Activated CD8-positive, alpha-beta memory T cell treated with anti-CD3 and anti-CD28 coated beads, Interleukin-2, amount 50 U/mL, for 4 hours (primary cell): ENCODE data around the gene PRAMEF1.
"Not testable (repeated sequence)": the region's sequence is repeated elsewhere in the genome, so short reads cannot be mapped to it uniquely, and the experiment has no call there.

ENCODE experiments used
- DNase-seq: peaks from one replicate; pipeline ENCODE4 v3.0.0-alpha.2; 2020

PRAMEF1 gene, protein sequence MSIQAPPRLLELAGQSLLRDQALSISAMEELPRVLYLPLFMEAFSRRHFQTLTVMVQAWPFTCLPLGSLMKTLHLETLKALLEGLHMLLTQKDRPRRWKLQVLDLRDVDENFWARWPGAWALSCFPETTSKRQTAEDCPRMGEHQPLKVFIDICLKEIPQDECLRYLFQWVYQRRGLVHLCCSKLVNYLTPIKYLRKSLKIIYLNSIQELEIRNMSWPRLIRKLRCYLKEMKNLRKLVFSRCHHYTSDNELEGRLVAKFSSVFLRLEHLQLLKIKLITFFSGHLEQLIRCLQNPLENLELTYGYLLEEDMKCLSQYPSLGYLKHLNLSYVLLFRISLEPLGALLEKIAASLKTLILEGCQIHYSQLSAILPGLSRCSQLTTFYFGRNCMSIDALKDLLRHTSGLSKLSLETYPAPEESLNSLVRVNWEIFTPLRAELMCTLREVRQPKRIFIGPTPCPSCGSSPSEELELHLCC

DNA sequence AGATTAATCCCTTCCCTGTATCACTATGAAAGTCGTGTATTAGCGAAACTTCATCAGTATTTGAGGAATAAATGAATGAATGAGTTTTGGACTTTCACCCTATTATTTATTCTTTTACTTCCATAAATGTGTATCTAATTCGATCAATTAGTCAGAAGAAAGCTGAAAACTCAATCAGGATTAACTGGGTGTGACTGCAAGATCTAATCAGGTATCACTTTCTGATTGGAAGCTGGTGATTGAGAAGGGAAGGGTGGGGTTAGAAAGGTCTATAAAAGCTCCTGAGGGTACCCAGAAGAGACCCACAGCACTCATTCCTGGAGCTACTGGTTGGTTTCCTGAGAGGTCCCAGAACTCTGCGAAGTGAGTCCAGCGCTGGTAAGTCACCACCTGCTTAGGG, at the start of gene PRAMEF1:
Gene PRAMEF1, plus strand, starts transcription at position 301 of the 400 bp plus-strand sequence. CDS start 1,831 bp downstream, outside the sequence.
- not testable (repeated sequence) for DNase-seq

DNA sequence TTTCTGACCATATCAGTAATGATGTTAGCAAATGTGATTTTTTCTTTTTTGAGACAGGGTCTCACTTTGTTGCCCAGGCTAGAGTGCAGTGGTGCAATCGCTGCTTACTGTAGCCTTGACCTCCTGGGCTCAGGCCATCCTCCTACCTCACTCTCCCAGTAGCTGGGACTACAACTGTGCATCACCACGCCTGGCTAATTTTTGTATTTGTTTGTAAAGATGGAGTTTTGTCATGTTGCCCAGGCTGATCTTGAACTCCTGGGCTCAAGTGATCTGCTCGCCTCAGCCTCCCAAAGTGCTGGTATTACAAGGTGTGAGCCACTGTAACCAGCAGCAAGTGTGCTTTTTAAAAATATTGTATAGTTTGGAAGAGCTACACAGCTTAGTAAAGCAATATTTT, 49.3 kb upstream of the PRAMEF1 start:
- DNase-seq = no peak

DNA sequence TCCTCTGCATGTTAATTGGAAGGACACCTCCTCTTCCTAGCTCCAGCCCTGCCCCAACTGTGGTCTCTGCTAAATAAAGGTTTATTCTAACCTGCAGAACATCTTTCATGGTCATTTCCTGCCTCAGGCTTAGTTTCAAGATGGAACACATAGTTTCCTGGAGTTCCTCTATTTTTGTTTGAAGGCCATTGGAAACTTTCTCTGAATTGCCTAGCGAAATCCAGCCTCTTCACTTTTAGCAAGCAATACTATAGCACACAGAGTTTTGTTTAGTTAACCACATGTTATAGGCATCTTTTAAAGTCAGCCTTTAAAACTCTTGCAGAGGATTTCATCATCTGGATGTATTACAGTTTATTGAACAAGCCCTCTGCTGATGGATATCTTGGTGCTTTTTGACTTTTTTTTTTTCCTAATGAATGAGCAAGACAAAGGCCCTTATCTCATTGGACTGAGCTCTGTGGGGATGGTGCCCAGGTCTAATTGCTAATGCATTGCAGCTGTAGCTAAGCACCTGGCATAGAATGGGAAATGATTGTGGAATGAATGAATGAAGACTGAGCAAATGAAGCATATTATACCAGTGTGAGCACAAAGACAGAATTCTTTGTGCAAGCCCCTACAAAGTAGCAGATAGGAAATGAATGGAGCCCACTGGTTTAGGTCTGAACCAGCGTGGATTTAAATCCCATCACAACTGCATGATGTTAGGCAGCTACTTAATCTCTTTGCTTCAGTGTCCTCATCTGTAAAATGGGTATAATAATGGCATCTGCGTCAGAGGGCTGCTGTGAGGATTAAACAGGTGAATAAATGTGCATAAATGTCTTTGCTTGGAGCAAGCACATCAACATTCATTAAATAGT, 45.8 kb upstream of the PRAMEF1 start:
- no peak for DNase-seq

DNA sequence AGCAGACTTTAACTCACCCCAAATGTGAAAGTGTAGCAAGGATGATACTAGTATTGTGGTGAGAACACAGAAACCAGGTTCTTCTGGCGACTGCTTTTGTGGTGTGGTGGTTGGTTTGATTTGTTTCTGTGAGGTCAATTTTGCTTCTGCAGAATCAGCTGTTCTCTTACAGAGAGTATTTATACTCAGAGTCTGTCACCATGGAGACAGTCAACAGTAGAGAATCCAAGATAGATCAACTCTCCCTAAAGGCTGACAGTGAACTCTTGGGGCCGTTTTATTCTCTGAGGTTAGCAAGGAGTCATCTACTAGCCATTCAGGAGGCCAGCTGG, 45.2 kb upstream of the PRAMEF1 start, which contains the start of gene CFAP107:
Gene CFAP107, plus strand, starts transcription at position 209 of the 332 bp plus-strand sequence. CDS start 231 bp downstream, outside the sequence.
- DNase-seq = no peak

DNA sequence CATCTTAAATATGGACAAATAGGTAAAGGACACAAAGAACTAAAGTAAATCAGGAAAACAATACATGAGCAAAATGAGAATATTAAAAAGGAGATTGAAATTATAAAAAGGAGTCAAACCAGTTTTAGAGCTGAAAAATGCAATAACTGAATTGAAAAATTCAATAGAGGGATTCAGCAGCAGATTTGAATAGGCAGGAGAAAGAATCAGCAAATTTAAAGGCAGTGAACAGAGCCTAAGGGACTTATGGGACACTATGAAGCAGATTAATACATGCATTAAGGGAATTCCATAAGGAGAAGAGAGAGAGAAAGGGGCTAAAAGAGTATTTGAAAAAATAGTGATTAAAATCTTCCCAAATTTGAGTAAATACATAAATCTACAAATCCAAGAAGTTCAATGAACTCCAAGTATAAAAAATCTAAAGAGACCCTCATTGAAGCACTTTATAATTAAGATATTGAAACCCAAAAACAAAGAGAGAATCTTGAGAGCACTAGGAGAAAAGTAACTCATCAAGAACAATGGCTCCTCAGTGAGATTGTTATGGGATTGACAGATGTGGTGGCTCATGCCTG, 42.3 kb upstream of the PRAMEF1 start:
- no peak for DNase-seq

DNA sequence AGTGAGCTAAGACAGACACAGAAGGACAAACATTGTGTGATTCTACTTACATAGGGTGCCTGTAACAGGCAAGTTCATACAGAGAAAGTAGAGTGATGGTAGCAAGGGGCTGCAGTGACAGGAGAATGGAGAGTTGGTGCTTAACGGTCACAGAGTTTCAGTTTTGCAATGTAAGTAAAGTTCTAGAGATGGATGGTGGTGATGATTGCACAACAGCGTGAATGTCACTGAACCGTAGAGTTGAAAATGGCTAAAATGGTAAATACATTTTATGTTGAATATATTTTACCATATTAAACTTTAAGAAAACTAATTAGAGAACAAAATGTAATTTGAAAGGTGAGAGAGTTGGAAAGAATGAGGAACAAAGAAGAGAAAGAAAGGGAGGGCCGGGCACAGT, 36.5 kb upstream of the PRAMEF1 start:
- no peak for DNase-seq

DNA sequence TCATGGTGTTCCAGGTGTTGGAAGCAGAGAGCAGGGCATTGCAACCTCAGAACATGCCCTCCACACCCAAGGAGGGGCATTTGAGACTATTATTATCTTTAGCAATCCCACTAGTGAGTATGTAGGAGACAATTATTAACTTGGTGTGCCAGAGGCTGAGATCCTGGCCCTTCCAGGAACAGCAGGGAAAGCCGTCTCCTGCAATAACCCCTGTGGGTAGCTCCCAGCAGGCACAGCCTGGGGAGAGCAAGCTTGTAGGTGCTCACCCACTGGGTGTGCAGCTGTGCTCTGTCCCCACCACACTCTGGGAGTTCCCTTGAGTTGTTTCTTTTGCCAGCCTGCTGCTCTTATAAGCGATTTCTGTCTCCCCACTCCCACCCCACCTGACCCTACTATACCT, 34.9 kb upstream of the PRAMEF1 start:
- no peak for DNase-seq

DNA sequence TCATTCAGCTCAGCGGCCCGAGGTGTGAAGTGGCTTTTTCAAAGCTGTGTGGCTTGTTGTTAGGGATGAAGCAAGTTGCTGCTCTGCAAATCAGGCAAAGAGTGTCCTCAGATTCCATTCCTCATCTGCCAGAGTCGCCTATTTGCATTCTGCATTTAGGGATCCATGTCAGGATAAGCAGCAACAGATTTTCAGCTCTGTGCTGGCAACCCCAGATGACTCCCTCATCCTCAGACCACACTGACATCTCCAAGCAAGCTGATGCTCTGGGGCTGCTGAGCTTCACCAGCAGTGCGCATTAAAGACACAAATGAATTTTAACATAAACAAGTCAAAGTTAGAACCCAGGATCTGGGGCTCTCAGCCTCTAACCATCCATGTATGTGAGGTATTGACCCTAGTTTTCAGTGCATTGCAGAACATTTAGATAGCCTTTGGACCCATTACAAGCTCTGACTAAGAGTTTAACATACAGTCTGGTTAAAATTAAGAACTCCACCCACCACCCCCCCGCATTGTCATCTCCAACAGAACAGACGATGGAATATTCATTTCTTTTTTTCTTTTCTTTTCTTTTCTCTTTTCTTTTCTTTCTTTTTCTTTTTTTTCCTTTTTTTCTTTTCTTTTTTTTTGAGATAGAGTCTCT, 34.3 kb upstream of the PRAMEF1 start:
- no peak for DNase-seq

DNA sequence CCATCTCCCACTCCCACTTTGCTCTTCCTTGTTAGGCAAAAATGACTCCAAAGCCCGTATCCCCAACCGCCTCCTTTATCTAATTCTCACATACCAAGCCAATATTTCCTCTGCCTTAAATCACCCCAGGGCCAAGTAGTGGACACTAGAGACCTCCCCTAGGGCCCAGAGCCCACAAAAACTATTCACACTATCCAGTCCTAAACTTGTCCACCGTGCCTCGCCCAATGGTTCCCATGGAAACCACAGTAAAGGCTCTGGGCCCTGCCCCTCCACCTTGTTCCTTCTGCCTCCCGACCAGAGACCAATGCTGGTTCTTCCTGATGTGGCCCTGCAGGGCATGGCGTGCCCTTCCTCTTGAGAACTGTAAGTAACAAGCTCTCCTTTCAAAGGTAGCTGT, 33.4 kb upstream of the PRAMEF1 start:
- no peak for DNase-seq

DNA sequence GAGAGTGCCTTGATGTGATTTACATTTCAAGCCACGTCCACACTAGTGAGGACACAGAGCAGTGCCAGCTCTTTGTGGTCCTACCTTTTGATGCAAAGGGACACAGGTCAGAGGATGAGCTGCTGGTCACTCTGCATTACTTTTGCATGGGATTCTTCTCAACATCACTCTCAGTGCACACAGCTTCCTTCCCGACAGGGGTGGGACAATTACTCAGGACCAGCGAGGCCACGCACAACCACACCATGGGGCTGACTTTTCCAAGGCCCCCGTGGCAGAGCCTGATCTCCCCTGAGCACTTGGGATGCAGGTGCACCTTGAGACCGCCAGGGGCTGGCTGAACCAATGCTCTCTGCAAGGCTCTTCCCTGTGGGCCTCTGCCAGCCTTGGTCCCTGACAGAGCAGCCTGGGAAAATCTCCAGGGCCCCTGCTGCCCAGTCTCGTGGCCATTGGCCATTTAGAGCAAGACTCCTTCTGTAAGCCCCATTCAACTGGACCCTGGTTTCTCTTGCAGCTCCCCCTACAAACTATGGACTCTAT, 30.9 kb upstream of the PRAMEF1 start:
- DNase-seq = no peak

DNA sequence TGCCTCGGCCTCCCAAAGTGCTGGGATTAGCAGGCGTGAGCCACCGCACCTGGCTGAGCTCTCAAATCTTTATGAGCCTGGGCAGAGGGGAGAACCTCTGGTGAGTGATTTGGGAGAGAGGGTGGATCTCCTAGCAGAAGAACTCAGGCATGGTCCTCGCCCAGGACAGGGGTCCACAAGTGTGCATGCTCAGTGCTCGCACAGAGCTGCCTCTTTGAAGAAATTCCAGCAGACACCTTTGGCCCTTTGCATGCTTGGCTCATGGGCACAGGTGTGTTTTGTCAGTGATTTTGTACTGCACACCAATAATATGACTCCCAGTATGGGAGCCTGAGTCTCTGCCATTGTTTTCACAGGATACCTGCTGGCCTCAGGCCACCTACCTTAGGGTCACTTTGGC, 29.4 kb upstream of the PRAMEF1 start:
- no peak for DNase-seq

DNA sequence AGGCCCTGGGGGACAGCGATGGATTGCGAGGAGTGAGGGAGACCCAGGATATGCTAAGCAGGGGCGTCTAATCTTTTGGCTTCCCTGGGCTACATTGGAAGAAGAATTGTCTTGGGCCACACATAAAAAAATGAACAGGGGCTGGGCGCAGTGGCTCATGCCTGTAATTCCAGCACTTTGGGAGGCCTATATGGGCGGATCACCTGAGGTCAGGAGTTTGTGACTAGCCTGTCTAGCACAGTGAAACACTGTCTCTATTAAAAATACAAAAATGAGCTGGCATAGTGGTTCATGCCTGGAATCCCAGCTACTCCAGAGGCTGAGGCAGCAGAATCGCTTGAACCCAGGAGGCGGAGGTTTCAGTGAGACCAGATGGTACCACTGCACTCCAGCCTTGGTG, 28.4 kb upstream of the PRAMEF1 start:
- DNase-seq = no peak

DNA sequence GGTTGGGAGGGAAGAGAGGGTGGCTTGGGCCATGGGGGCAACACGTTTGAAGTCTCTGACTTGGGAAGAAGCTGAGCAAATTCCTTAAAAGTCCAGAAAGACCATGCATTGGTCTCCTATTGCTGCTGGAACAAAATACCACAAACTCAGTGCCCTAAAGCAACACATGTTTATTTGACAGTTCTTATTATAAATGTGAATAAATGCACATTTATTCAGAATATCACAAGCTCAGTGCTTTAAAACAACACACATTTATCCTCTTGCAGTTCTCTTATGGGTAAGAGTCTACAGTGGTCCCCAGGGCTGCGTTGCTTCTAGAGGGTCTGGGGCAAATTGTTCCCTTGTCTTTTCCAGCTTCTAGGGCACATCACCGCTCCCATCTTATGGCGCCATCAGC, 27.7 kb upstream of the PRAMEF1 start:
- no peak for DNase-seq

DNA sequence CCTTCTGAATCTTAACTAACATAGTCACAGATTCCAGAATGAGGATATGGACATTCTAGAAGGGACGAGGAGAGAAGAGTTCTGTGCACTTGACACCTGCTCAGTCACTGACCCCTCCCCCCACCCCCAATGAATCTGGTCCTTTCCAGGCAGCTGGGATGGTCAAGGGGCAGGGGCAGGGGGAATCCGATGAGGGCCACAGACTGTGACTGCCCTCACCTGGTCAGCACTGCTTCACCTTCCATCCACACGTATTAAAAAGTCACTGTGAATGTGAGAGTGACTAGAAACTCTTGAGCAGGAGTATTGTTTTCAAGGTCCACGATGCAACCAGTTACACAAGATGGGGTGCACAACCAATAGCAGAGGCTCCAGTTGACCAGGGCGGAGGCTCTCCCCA, 27.2 kb upstream of the PRAMEF1 start:
- DNase-seq = no peak

DNA sequence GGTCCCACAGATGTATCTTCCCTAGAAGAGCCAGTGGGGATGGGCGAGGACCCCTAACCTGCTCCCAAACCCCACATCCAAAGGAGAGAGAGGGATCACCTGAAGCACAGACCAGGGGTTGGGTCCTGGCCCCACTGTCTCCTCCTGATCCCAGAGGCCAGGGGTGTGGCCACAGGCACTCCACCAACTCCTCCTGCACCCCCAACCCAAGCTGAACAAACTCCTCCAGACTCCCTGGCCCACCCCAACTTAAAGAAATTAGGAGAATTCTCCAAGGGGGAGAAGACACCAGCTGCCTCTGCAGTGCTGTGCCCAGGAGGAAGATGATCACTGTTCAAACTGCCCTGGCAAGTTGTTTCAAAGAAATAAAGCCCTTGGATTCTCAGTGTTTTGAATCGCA, 22.2 kb upstream of the PRAMEF1 start:
- DNase-seq = no peak

DNA sequence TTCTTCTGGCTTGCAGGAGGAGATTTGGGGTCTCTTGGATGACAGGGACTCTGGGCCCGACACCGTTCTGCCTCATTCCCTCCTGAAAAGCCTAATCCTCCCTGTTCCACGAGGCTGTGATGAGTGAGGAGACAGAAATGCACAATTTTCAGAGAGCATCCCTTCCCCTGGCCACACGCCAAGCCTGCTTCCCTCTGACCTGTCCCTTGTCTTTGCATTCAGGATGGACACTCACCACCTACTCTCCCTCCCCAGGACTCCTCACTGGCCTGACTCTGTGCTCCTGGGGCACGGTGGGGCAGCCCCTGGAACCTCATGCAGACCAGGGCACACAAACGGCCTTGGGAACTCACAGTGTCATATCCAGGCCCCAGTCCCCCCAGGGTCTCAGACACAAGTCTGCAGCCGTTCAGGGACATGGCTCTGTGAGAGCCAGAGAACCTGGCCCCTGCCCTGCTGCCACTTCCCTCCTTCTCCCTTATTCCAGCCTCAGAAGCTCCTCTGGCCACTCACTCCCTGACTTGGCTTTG, 21.2 kb upstream of the PRAMEF1 start:
- no peak for DNase-seq

DNA sequence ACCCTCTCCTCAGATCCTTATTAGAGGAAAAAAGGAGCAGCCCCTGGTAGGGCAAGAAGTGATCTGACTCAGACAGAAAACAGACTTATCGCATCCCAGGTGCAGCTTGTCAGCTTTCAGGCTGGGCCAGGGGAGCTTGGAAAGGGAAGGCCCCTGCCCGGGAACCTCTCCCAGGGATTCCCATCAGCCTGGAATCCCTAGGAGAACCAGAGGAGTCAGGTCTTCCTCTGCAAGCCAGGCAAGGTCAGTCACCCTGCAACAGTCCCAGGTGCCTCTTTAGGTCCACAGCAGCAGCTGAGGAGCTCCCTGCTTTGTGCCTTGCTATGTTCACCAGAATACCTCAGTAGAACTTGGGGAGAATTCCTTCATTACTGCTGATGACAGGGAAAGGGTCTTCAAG, 20.6 kb upstream of the PRAMEF1 start:
- no peak for DNase-seq

DNA sequence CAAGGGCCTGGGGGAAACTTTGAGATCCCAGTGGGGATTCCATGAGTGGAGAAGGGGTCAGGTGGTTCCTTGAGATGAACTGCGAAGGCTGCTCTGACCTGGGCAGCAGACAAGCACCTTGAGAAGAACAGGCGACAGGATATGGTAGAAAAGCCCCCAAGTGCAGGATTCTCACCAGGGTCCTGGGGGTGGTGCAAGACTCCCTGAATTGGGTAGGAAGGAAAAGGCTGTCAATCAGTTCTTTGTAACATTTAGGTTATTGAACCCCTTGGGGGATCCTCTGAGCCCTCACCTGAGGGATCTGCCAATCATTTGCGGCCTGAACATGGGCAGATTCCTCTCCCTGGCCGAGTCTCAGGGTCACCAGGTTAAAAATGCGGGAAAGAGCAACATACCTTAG, 20.0 kb upstream of the PRAMEF1 start:
- no peak for DNase-seq

DNA sequence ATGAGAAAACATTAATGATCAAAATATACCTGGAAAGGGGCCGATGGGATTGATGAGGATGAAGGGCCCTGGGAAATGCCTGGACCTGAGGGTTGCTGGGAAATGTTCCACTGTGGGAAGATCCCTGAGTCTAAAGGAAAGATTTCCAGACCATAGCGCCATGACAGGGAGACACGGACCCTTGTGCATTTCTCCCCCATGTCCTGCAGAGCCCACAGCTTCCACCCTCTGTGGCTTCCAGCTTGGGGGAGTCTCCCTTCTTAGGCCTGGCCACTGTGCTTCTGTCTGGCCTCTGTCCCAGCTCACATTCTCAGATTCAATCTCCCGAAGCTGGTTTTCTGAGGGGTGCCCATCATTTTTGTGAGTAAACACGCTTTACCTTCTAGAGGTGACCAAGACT, 18.7 kb upstream of the PRAMEF1 start:
- no peak for DNase-seq

DNA sequence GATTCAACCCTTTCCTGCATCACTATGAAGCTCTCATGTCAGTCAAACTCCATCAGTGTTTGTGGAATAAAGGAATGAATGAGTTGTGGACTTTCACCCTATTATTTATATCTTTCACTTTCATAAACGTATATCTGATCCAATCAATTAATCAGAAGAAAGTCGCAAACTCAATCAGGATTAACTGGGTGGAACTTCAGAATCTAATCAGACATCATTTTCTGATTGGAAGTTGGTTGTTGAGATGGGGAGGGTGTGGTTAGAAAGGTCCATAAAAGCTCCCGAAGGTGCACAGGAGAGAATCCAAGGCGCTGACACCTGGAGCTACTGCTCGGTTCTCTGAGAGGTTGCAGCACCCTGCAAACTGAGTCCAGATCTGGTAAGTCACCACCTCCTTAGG, 17.8 kb upstream of the PRAMEF1 start, which contains the start of gene PRAMEF12:
Gene PRAMEF12, plus strand, starts transcription at position 301 of the 400 bp plus-strand sequence. CDS start 1,130 bp downstream, outside the sequence.
- no peak for DNase-seq

DNA sequence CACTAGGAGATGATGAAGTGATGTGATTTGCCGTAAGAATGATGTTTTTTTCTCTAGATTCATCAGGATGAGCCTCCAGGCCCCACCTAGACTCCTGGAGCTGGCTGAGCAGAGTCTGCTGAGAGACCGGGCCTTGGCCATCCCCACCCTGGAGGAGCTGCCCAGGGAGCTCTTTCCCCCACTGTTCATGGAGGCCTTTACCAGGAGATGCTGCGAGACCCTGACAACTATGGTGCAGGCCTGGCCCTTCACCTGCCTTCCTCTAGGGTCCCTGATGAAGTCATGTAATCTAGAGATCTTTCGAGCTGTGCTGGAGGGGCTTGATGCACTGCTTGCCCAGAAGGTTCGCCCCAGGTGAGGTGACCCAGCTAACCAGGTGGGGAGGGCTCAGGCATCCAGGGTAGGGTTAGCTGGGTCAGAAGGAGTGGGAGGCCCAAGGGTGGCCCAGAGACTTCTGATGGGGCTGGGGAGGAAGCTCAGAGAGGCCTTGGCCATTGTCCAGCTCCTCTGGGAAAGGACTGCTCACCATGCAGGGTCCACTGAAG, 16.3 kb upstream of the PRAMEF1 start:
- DNase-seq = no peak

DNA sequence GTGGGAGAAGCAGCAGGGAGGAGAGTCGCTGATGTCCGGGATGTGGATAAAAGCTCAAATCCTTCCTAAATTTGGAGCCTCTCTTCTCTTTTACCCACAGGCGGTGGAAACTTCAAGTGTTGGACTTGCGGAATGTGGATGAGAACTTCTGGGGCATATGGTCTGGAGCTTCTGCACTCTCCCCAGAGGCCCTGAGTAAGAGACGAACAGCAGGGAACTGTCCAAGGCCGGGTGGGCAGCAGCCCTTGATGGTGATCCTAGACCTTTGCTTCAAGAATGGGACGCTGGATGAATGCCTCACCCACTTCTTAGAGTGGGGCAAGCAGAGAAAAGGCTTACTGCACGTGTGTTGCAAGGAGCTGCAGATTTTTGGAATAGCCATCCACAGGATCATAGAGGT, 15.8 kb upstream of the PRAMEF1 start:
- no peak for DNase-seq
